H9 (cell line): Measurements from ENCODE around the gene PPP1R7. TPM values are rescaled to one million over a fixed set of nuclear protein-coding genes. Genes with fewer than 3 reads are reported as not detected.

Source experiments
- DNase-seq: peaks from one replicate; pipeline ENCODE4 v3.0.0-alpha.2; 2017
- H2AFZ ChIP-seq: one replicate; pipeline ENCODE4 v1.6.1; 2013; ENCODE audit warnings: mild to moderate bottlenecking, low read length, control low read depth, moderate library complexity
- H2AK5ac ChIP-seq: 2 replicates; pipeline ENCODE4 v1.6.1; 2013; ENCODE audit warnings: low read length, control low read depth, mixed read lengths; ENCODE audit not compliant: insufficient read length
- H2BK120ac ChIP-seq: one replicate; pipeline ENCODE4 v1.6.1; 2013; ENCODE audit warnings: low read depth, mild to moderate bottlenecking, low read length, control low read depth, inconsistent platforms; ENCODE audit not compliant: poor library complexity, severe bottlenecking
- H2BK12ac ChIP-seq: 2 replicates; pipeline ENCODE4 v1.6.1; 2013; ENCODE audit warnings: low read length, control low read depth, mixed read lengths, low read depth; ENCODE audit not compliant: insufficient read length
- H2BK15ac ChIP-seq: 2 replicates; pipeline ENCODE4 v1.6.1; 2013; ENCODE audit warnings: low read depth, low read length, control low read depth
- H2BK20ac ChIP-seq: one replicate; pipeline ENCODE4 v1.6.1; 2013; ENCODE audit warnings: low read depth, mild to moderate bottlenecking, low read length, control low read depth, inconsistent platforms; ENCODE audit not compliant: poor library complexity, severe bottlenecking
- H2BK5ac ChIP-seq: 2 replicates; pipeline ENCODE4 v1.6.1; 2013; ENCODE audit warnings: low read length, control low read depth, mixed read lengths; ENCODE audit not compliant: insufficient read length
- H3K14ac ChIP-seq: 2 replicates; pipeline ENCODE4 v1.6.1; 2013; ENCODE audit warnings: low read length, control low read depth; ENCODE audit not compliant: insufficient read depth
- H3K18ac ChIP-seq: 2 replicates; pipeline ENCODE4 v1.6.1; 2013; ENCODE audit warnings: low read depth, mild to moderate bottlenecking, mixed read lengths, low read length, control low read depth; ENCODE audit not compliant: insufficient read length
- H3K23ac ChIP-seq: 2 replicates; pipeline ENCODE4 v1.6.1; 2013; ENCODE audit warnings: low read length, control low read depth, mixed read lengths, low read depth; ENCODE audit not compliant: insufficient read length
- H3K23me2 ChIP-seq: 2 replicates; pipeline ENCODE4 v1.6.1; 2013; ENCODE audit warnings: low read depth, mild to moderate bottlenecking, mixed read lengths, low read length, control low read depth; ENCODE audit not compliant: insufficient read length, poor library complexity, severe bottlenecking
- H3K27ac ChIP-seq: 2 replicates; pipeline ENCODE4 v1.5.1; 2013; ENCODE audit warnings: low read length, control low read depth, mixed read lengths, low read depth; ENCODE audit not compliant: insufficient read length
- H3K27me3 ChIP-seq: 2 replicates; pipeline ENCODE4 v1.6.1; 2013; ENCODE audit warnings: low read length, control low read depth, inconsistent platforms; ENCODE audit not compliant: insufficient read depth
- H3K4ac ChIP-seq: 2 replicates; pipeline ENCODE4 v1.6.1; 2013; ENCODE audit warnings: low read depth, mild to moderate bottlenecking, control low read depth, inconsistent platforms, low read length, moderate library complexity
- H3K4me1 ChIP-seq: 2 replicates; pipeline ENCODE4 v1.6.1; 2013; ENCODE audit warnings: low read length, control low read depth, inconsistent platforms; ENCODE audit not compliant: insufficient read depth
- H3K4me2 ChIP-seq: 2 replicates; pipeline ENCODE4 v1.6.1; 2013; ENCODE audit warnings: low read length, control low read depth, mixed read lengths; ENCODE audit not compliant: insufficient read length, insufficient read depth
- H3K56ac ChIP-seq: 2 replicates; pipeline ENCODE4 v1.6.1; 2013; ENCODE audit warnings: low read depth, mild to moderate bottlenecking, mixed read lengths, low read length, control low read depth; ENCODE audit not compliant: insufficient read length
- H3K79me1 ChIP-seq: 2 replicates; pipeline ENCODE4 v1.6.1; 2013; ENCODE audit warnings: low read depth, mild to moderate bottlenecking, moderate library complexity, low read length, control low read depth, inconsistent platforms; ENCODE audit not compliant: insufficient read depth, poor library complexity, severe bottlenecking
- H3K79me2 ChIP-seq: 2 replicates; pipeline ENCODE4 v1.6.1; 2013; ENCODE audit warnings: low read length, control low read depth, inconsistent platforms; ENCODE audit not compliant: insufficient read depth
- H3K9ac ChIP-seq: 2 replicates; pipeline ENCODE4 v1.6.1; 2013; ENCODE audit warnings: low read length, control low read depth, mixed read lengths; ENCODE audit not compliant: insufficient read length; ENCODE audit errors: extremely low read depth
- H3K9me3 ChIP-seq: one replicate; pipeline ENCODE4 v1.6.1; 2013; ENCODE audit warnings: low read depth, low read length, inconsistent platforms; ENCODE audit not compliant: control insufficient read depth
- H3T11ph ChIP-seq: one replicate; pipeline ENCODE4 v1.6.1; 2013; ENCODE audit warnings: mild to moderate bottlenecking, low read length, control low read depth, inconsistent platforms
- H4K20me1 ChIP-seq: one replicate; pipeline ENCODE4 v1.6.1; 2013; ENCODE audit not compliant: control insufficient read depth, insufficient read length, insufficient read depth
- H4K5ac ChIP-seq: 2 replicates; pipeline ENCODE4 v1.6.1; 2013; ENCODE audit warnings: low read depth, mild to moderate bottlenecking, mixed read lengths, low read length, control low read depth; ENCODE audit not compliant: insufficient read length
- H4K8ac ChIP-seq: replicated peaks from 2 replicates; pipeline ENCODE4 v1.6.1; 2013; ENCODE audit warnings: low read length, control low read depth, mixed read lengths, low read depth; ENCODE audit not compliant: insufficient read length
- H4K91ac ChIP-seq: 2 replicates; pipeline ENCODE4 v1.6.1; 2013; ENCODE audit warnings: low read depth, mild to moderate bottlenecking, moderate library complexity, mixed read lengths, low read length, control low read depth; ENCODE audit not compliant: insufficient read length
- H3K27ac Mint-ChIP-seq, 3 experiments: 2 replicates in 2 of 3; 3 replicates in 1 of 3; pipeline ENCODE4 v1.8.0; 2020 to 2021; ENCODE audit warnings: mixed read lengths in 3 of 3, mild to moderate bottlenecking in 1 of 3, moderate library complexity in 1 of 3
- H3K27me3 Mint-ChIP-seq: 2 replicates; pipeline ENCODE4 v1.8.0; 2021; ENCODE audit warnings: low read depth, mild to moderate bottlenecking, moderate library complexity, mixed read lengths
- H3K36me3 Mint-ChIP-seq, 3 experiments: 2 replicates in 2 of 3; 3 replicates in 1 of 3; pipeline ENCODE4 v1.8.0; 2020 to 2021; ENCODE audit warnings: low read depth in 3 of 3, mixed read lengths in 3 of 3; ENCODE audit not compliant: insufficient read depth in 1 of 3
- H3K4me1 Mint-ChIP-seq, 2 experiments: 2 replicates each; pipeline ENCODE4 v1.8.0; 2020; ENCODE audit warnings: mixed read lengths in 2 of 2
- H3K4me3 Mint-ChIP-seq, 2 experiments: 2 replicates in 1 of 2; 3 replicates in 1 of 2; pipeline ENCODE4 v1.8.0; 2020 to 2021; ENCODE audit warnings: mild to moderate bottlenecking in 2 of 2, mixed read lengths in 2 of 2, moderate library complexity in 1 of 2
- H3K9me3 Mint-ChIP-seq, 2 experiments: 2 replicates in 1 of 2; 3 replicates in 1 of 2; pipeline ENCODE4 v1.8.0; 2020; ENCODE audit warnings: mild to moderate bottlenecking in 2 of 2, mixed read lengths in 2 of 2, moderate library complexity in 1 of 2
- WGBS: extraction: QIAGEN DNeasy Blood & Tissue Kit; methylation state at CpG from one replicate; pipeline ENCODE4 v1.1.7; 2013; ENCODE audit warnings: missing lambda C conversion rate, low lambda C conversion rate, mixed read lengths; ENCODE audit not compliant: insufficient read length; ENCODE audit errors: extremely low coverage; 5-methylcytosine and 5-hydroxymethylcytosine counted together
- total RNA-seq: library from RNA; stranded (reverse); gene quantifications from 2 replicates; pipeline ENCODE4 v1.2.1, GENCODE V29; 2021
- TF ChIP-seq, protein P1 (sequence below): fragments of 200-600 bp; sonication (generic); conservative IDR thresholded peaks from 3 replicates; pipeline ENCODE4 v1.8.0; 2021; ENCODE audit warnings: antibody characterized with exemption, mild to moderate bottlenecking

Gene PPP1R7
- total RNA-seq, 1 experiment from 2014 or later: 60.2 TPM

- no peak overlapping the region for H2BK20ac ChIP-seq
- no peak overlapping the region for H3K18ac ChIP-seq
- no peak overlapping the region for H3K9ac ChIP-seq
- H3K27ac Mint-ChIP-seq: no peak overlapping the region
- no peak overlapping the region for H3K4ac ChIP-seq
- TF ChIP-seq, protein P1, sequence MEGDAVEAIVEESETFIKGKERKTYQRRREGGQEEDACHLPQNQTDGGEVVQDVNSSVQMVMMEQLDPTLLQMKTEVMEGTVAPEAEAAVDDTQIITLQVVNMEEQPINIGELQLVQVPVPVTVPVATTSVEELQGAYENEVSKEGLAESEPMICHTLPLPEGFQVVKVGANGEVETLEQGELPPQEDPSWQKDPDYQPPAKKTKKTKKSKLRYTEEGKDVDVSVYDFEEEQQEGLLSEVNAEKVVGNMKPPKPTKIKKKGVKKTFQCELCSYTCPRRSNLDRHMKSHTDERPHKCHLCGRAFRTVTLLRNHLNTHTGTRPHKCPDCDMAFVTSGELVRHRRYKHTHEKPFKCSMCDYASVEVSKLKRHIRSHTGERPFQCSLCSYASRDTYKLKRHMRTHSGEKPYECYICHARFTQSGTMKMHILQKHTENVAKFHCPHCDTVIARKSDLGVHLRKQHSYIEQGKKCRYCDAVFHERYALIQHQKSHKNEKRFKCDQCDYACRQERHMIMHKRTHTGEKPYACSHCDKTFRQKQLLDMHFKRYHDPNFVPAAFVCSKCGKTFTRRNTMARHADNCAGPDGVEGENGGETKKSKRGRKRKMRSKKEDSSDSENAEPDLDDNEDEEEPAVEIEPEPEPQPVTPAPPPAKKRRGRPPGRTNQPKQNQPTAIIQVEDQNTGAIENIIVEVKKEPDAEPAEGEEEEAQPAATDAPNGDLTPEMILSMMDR: no peak
- no peak overlapping the region for H3K14ac ChIP-seq
- no peak overlapping the region for H3K4me3 Mint-ChIP-seq
- H3K9me3 ChIP-seq: no peaks in the 10 kb centered on the region
- H3K4me1 ChIP-seq: no peaks in the 10 kb centered on the region
- H3K4me1 Mint-ChIP-seq: peaks cover 0 to under 1% of the 10 kb centered on the region in 2 experiments; a peak in 1 of 4 replicates
- H2BK120ac ChIP-seq: no peak overlapping the region
- no peaks in the 10 kb centered on the region for H3K27me3 ChIP-seq
- H4K91ac ChIP-seq: no peak overlapping the region
- no peak overlapping the region for H4K5ac ChIP-seq
- no peaks in the 10 kb centered on the region for H3K9me3 Mint-ChIP-seq
- no peaks in the 10 kb centered on the region; a peak in 1 of 7 replicates for H3K36me3 Mint-ChIP-seq
- WGBS: no CpG with 5 or more reads among the region's 3 CpGs
- H3K23me2 ChIP-seq: no peaks in the 10 kb centered on the region
- no peak overlapping the region for H2AK5ac ChIP-seq
- H2BK15ac ChIP-seq: no peak overlapping the region
- no peak overlapping the region for H3K23ac ChIP-seq
- no peak overlapping the region for H3K56ac ChIP-seq
- no peak for DNase-seq
- H3K4me2 ChIP-seq: no peak overlapping the region
- H2AFZ ChIP-seq: no peak overlapping the region
- no peak overlapping the region for H3T11ph ChIP-seq
- H3K79me2 ChIP-seq: no peaks in the 10 kb centered on the region
- no peak overlapping the region for H2BK12ac ChIP-seq
- H4K8ac ChIP-seq: no peak overlapping the region
- no peak overlapping the region for H2BK5ac ChIP-seq
- no peaks in the 10 kb centered on the region; the same call in none of the 2 replicates for H3K27me3 Mint-ChIP-seq
- no peaks in the 10 kb centered on the region for H4K20me1 ChIP-seq
- H3K79me1 ChIP-seq: no peaks in the 10 kb centered on the region
- H3K27ac ChIP-seq: no peak overlapping the region
Measured at GRCh38 chr2:241205086-241205485, 54.8 kb downstream of the PPP1R7 start.
